ENCODE data around the gene CENPO. TPM values are rescaled to one million over a fixed set of nuclear protein-coding genes. Genes with fewer than 3 reads are reported as not detected.
A peak's percentile ranks its signal among the peaks of the same experiment; 100 is the strongest.

The CENPO gene
- total and polyA plus RNA-seq, 2 donors (not counting 1 experiment from before 2014, with no cell fraction given), result 9.1 to 12.7 TPM

DNA sequence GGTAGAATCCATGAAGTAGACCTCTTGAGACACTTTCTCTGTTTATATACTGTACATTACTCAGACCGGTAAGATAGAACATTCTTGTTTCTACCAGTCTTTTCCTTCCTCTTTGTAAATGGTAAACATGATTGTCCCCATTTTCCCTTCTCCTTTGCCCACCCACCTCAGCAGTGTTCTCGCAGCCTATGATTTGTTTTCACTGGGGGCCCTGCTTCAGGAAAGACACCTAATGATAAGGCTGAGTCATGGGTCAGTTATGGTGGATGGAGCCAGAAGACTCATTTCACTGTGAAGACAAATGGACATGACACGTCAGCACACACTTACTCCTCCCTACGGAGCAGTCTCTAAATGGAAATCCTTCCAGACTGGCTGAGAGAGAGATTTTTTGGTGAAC, 23.7 kb downstream of the CENPO start:
- Histone ChIP-seq H3K9ac (ENCODE audit: insufficient read depth, low read length) (no peak overlapping the region), H2AFZ (ENCODE audit: low read length) (no peak overlapping the region), H3K27ac (ENCODE audit: insufficient read depth, low read length) (peak overlapping the region; percentile 14), H3K4me3 (replicated peaks in 1 of 4; ENCODE audit: control extremely low read depth in 1 of 4, insufficient read depth in 1 of 4, low read depth in 3 of 4, low read length in 4 of 4) (no peak overlapping the region), H3K79me2 (ENCODE audit: control insufficient read depth, insufficient read depth, low read length) (peaks cover 29% of the 10 kb centered on the region), H3K4me2 (ENCODE audit: extremely low read depth, insufficient read depth, low read length) (no peak overlapping the region), H3K36me3 (ENCODE audit: control insufficient read depth, insufficient read depth, low read length) (peaks cover 19% of the 10 kb centered on the region), H3K27me3 (ENCODE audit: control insufficient read depth, insufficient read depth, low read length) (no peaks in the 10 kb centered on the region), H3K4me1 (ENCODE audit: control insufficient read depth, extremely low read depth, insufficient read depth, low read length) (peaks cover 2% of the 10 kb centered on the region), H4K20me1 (ENCODE audit: control insufficient read depth, extremely low read depth, insufficient read depth, low read length) (no peaks in the 10 kb centered on the region), H3K9me3 (ENCODE audit: control insufficient read depth, insufficient read depth, low read depth, low read length) (no peaks in the 10 kb centered on the region)
- DNase-seq (ENCODE audit: low read depth in 2 of 2), result peak; percentile 81 to 94
- no peak for TF ChIP-seq EZH2 (IDR thresholded peaks at IDR 0.05; ENCODE audit: low read length, missing control alignments)
- TF ChIP-seq, protein P1, sequence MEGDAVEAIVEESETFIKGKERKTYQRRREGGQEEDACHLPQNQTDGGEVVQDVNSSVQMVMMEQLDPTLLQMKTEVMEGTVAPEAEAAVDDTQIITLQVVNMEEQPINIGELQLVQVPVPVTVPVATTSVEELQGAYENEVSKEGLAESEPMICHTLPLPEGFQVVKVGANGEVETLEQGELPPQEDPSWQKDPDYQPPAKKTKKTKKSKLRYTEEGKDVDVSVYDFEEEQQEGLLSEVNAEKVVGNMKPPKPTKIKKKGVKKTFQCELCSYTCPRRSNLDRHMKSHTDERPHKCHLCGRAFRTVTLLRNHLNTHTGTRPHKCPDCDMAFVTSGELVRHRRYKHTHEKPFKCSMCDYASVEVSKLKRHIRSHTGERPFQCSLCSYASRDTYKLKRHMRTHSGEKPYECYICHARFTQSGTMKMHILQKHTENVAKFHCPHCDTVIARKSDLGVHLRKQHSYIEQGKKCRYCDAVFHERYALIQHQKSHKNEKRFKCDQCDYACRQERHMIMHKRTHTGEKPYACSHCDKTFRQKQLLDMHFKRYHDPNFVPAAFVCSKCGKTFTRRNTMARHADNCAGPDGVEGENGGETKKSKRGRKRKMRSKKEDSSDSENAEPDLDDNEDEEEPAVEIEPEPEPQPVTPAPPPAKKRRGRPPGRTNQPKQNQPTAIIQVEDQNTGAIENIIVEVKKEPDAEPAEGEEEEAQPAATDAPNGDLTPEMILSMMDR (conservative IDR thresholded peaks at IDR 0.05 in 1 of 2, IDR thresholded peaks at IDR 0.05 in 1 of 2; ENCODE audit: low read depth in 1 of 2, low read length in 2 of 2), result no peak

DNA sequence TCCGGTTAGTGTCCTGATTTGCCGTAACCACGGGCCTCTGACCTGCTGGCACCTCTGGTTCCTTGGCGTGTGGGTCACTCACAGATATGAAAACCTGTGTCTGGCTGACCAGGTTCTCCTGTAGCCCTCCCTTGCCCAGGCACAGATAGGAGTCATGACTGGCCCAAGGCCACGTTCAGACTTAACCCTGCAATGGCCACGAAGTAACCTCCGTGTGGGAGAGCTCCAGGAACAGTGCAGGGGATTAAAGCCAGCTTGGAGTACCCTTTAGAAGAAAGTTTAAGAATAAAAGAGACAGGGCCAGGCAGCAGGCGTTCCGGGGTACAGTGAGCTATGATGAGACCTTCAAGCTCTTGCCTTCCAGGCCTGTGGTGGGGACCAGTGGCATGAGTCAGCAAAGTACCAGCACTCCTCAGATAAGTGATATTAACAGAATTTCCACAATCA, 25.5 kb downstream of the CENPO start:
- Histone ChIP-seq H2AFZ (ENCODE audit: low read length) (no peak overlapping the region), H3K4me3 (replicated peaks in 1 of 4; ENCODE audit: control extremely low read depth in 1 of 4, insufficient read depth in 1 of 4, low read depth in 3 of 4, low read length in 4 of 4) (no peak overlapping the region), H4K20me1 (ENCODE audit: control insufficient read depth, extremely low read depth, insufficient read depth, low read length) (no peaks in the 10 kb centered on the region), H3K4me1 (ENCODE audit: control insufficient read depth, extremely low read depth, insufficient read depth, low read length) (peaks cover 2% of the 10 kb centered on the region), H3K9ac (ENCODE audit: insufficient read depth, low read length) (no peak overlapping the region), H3K36me3 (ENCODE audit: control insufficient read depth, insufficient read depth, low read length) (peaks cover 20% of the 10 kb centered on the region), H3K27me3 (ENCODE audit: control insufficient read depth, insufficient read depth, low read length) (no peaks in the 10 kb centered on the region), H3K4me2 (ENCODE audit: extremely low read depth, insufficient read depth, low read length) (no peak overlapping the region), H3K79me2 (ENCODE audit: control insufficient read depth, insufficient read depth, low read length) (peaks cover 12% of the 10 kb centered on the region), H3K9me3 (ENCODE audit: control insufficient read depth, insufficient read depth, low read depth, low read length) (no peaks in the 10 kb centered on the region), H3K27ac (ENCODE audit: insufficient read depth, low read length) (peak overlapping the region; percentile 4)
- TF ChIP-seq, protein P1 (conservative IDR thresholded peaks at IDR 0.05 in 1 of 2, IDR thresholded peaks at IDR 0.05 in 1 of 2; ENCODE audit: low read depth in 1 of 2, low read length in 2 of 2), result no peak
- TF ChIP-seq EZH2 (IDR thresholded peaks at IDR 0.05; ENCODE audit: low read length, missing control alignments), result no peak
- peak; percentile 31 to 73 for DNase-seq (ENCODE audit: low read depth in 2 of 2)

DNA sequence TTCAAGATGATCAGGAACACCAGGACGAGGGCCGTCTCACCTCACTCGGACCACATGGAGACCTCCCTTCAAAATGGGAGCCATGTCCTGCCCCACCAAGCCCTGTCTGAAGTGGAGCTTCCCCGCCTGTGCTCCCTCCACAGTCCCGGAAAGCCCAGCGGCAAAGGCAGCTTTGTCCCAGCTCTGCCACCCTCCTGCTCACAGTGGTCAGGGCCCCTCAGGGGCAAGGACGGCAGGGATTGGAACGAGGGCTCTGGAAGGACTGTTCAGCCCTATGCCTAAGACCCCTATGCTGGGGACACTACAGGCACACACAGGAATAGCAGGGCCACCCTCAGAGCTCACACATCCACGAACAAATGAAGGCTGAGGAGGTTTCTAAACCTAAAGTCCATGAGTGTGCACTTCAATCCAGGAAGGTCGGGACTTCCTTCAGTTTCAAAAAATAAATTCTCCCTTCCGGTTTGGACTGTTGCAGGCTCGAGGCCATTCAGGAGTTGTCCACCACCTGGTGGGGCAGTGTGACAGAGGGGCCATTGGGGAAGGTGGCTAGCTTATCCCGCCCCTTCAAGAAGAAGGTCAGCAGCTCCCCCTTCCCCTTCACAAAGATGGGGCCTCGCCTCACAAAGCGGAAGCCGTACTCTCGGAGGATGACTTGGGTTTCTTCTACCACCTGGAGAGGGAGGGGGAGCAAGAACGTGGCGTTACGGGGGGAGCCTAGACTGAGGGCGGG, 26.4 kb downstream of the CENPO start:
- Histone ChIP-seq H3K4me3 (replicated peaks in 1 of 4; ENCODE audit: control extremely low read depth in 1 of 4, insufficient read depth in 1 of 4, low read depth in 3 of 4, low read length in 4 of 4) (no peak overlapping the region), H3K36me3 (ENCODE audit: control insufficient read depth, insufficient read depth, low read length) (peaks cover 23% of the 10 kb centered on the region), H4K20me1 (ENCODE audit: control insufficient read depth, extremely low read depth, insufficient read depth, low read length) (no peaks in the 10 kb centered on the region), H3K9ac (ENCODE audit: insufficient read depth, low read length) (no peak overlapping the region), H3K4me1 (ENCODE audit: control insufficient read depth, extremely low read depth, insufficient read depth, low read length) (peaks cover 2% of the 10 kb centered on the region), H3K9me3 (ENCODE audit: control insufficient read depth, insufficient read depth, low read depth, low read length) (no peaks in the 10 kb centered on the region), H3K4me2 (ENCODE audit: extremely low read depth, insufficient read depth, low read length) (no peak overlapping the region), H3K27ac (ENCODE audit: insufficient read depth, low read length) (peak overlapping the region; percentile 8), H2AFZ (ENCODE audit: low read length) (no peak overlapping the region), H3K79me2 (ENCODE audit: control insufficient read depth, insufficient read depth, low read length) (peaks cover 5% of the 10 kb centered on the region), H3K27me3 (ENCODE audit: control insufficient read depth, insufficient read depth, low read length) (no peaks in the 10 kb centered on the region)
- DNase-seq (ENCODE audit: low read depth in 2 of 2), result no peak
- TF ChIP-seq, protein P1 (conservative IDR thresholded peaks at IDR 0.05 in 1 of 2, IDR thresholded peaks at IDR 0.05 in 1 of 2; ENCODE audit: low read depth in 1 of 2, low read length in 2 of 2), result no peak
- TF ChIP-seq EZH2 (IDR thresholded peaks at IDR 0.05; ENCODE audit: low read length, missing control alignments), result no peak

Measured in fibroblast of lung (primary cell).